Measurements from ENCODE around the gene KCTD2. TPM values are rescaled to one million over a fixed set of nuclear protein-coding genes. Genes with fewer than 3 reads are reported as not detected.

Gene KCTD2
- 16.4 and 22.5 TPM in 2 replicates for total RNA-seq

GRCh38 chr17:75046407-75047289 lies at the start of gene KCTD2, which contains the start of gene ATP5PD:
KCTD2 (plus strand) TSS chr17:75047225; CDS start chr17:75047251, 26 bp downstream.
ATP5PD (minus strand) TSS chr17:75046969; CDS start chr17:75042650, 4,319 bp downstream.
- peak; percentile 98 for DNase-seq (ENCODE audit: low read depth)
- H3K4me3 ChIP-seq (ENCODE audit: low read depth, low read length): peak within 1 kb of the TSS; percentile 87
- no peak for TF ChIP-seq CTCF (IDR thresholded peaks at IDR 0.05; ENCODE audit: insufficient read depth, low read depth, low read length)

- DNase-seq (ENCODE audit: low read depth): no peak
- H3K4me3 ChIP-seq (ENCODE audit: low read depth, low read length): no peak overlapping the region
- TF ChIP-seq CTCF (IDR thresholded peaks at IDR 0.05; ENCODE audit: insufficient read depth, low read depth, low read length): no peak
Observed at GRCh38 chr17:74998783-74999182, 48.2 kb upstream of the KCTD2 start.

- no peak overlapping the region for H3K4me3 ChIP-seq (ENCODE audit: low read depth, low read length)
- TF ChIP-seq CTCF (IDR thresholded peaks at IDR 0.05; ENCODE audit: insufficient read depth, low read depth, low read length): no peak
- DNase-seq (ENCODE audit: low read depth): no peak
Observed at GRCh38 chr17:74999523-74999922, 47.5 kb upstream of the KCTD2 start.

- no peak for DNase-seq (ENCODE audit: low read depth)
- no peak for TF ChIP-seq CTCF (IDR thresholded peaks at IDR 0.05; ENCODE audit: insufficient read depth, low read depth, low read length)
- H3K4me3 ChIP-seq (ENCODE audit: low read depth, low read length): no peak overlapping the region
Observed at GRCh38 chr17:75001915-75002843, 44.8 kb upstream of the KCTD2 start.

GRCh38 chr17:75003070-75003956 lies 43.7 kb upstream of the KCTD2 start:
- TF ChIP-seq CTCF (IDR thresholded peaks at IDR 0.05; ENCODE audit: insufficient read depth, low read depth, low read length): no peak
- H3K4me3 ChIP-seq (ENCODE audit: low read depth, low read length): no peak overlapping the region
- no peak for DNase-seq (ENCODE audit: low read depth)

GRCh38 chr17:75003957-75004355 lies 43.1 kb upstream of the KCTD2 start:
- no peak for DNase-seq (ENCODE audit: low read depth)
- TF ChIP-seq CTCF (IDR thresholded peaks at IDR 0.05; ENCODE audit: insufficient read depth, low read depth, low read length): no peak
- H3K4me3 ChIP-seq (ENCODE audit: low read depth, low read length): no peak overlapping the region

Data from fibroblast of villous mesenchyme (primary cell).